Trophoblast cell (in vitro differentiated cells and primary cell): ENCODE results near the gene GPR162.
"Not testable (repeated sequence)": the region's sequence is repeated elsewhere in the genome, so short reads cannot be mapped to it uniquely, and the experiment has no call there.

Source experiments
- DNase-seq, 2 donors: peaks; one replicate each; pipeline ENCODE4 v3.0.0-alpha.2; 2016
- H2AFZ ChIP-seq: 2 replicates; pipeline ENCODE4 v1.6.1; 2013; ENCODE audit warnings: low read length, moderate library complexity, mild to moderate bottlenecking; ENCODE audit not compliant: insufficient read depth, poor library complexity
- H2AK5ac ChIP-seq: 2 replicates; pipeline ENCODE4 v1.6.1; 2013; ENCODE audit warnings: mild to moderate bottlenecking, low read length
- H2BK120ac ChIP-seq: 2 replicates; pipeline ENCODE4 v1.6.1; 2013; ENCODE audit warnings: low read length, mild to moderate bottlenecking, moderate library complexity; ENCODE audit not compliant: insufficient read depth, poor library complexity
- H2BK12ac ChIP-seq: 2 replicates; pipeline ENCODE4 v1.6.1; 2013; ENCODE audit warnings: mild to moderate bottlenecking, low read length, moderate library complexity
- H2BK5ac ChIP-seq: 2 replicates; pipeline ENCODE4 v1.6.1; 2013; ENCODE audit warnings: low read length, low read depth, moderate library complexity, mild to moderate bottlenecking; ENCODE audit not compliant: poor library complexity
- H3K14ac ChIP-seq: 2 replicates; pipeline ENCODE4 v1.6.1; 2013; ENCODE audit warnings: mild to moderate bottlenecking, low read length
- H3K18ac ChIP-seq: 2 replicates; pipeline ENCODE4 v1.6.1; 2013; ENCODE audit warnings: mild to moderate bottlenecking, low read length
- H3K23ac ChIP-seq: 2 replicates; pipeline ENCODE4 v1.6.1; 2013; ENCODE audit warnings: low read length
- H3K27ac ChIP-seq: 2 replicates; pipeline ENCODE4 v1.5.1; 2013; ENCODE audit warnings: low read depth, mild to moderate bottlenecking, inconsistent platforms, low read length, moderate library complexity
- H3K27me3 ChIP-seq: 2 replicates; pipeline ENCODE4 v1.6.1; 2013; ENCODE audit warnings: inconsistent platforms, mild to moderate bottlenecking, low read length, moderate library complexity; ENCODE audit not compliant: insufficient read depth
- H3K36me3 ChIP-seq, 2 experiments: 1 replicate in 1 of 2; 2 replicates in 1 of 2; pipeline ENCODE4 v1.6.1; 2013; ENCODE audit warnings: low read length in 2 of 2, mild to moderate bottlenecking in 2 of 2, moderate library complexity in 1 of 2; ENCODE audit not compliant: insufficient read depth in 2 of 2, control insufficient read depth in 1 of 2
- H3K4ac ChIP-seq: 2 replicates; pipeline ENCODE4 v1.6.1; 2013; ENCODE audit warnings: low read depth, mild to moderate bottlenecking, low read length, moderate library complexity
- H3K4me1 ChIP-seq, 2 experiments: 1 replicate in 1 of 2; 2 replicates in 1 of 2; pipeline ENCODE4 v1.6.1; 2013; ENCODE audit warnings: low read length in 2 of 2, mild to moderate bottlenecking in 2 of 2, moderate library complexity in 1 of 2; ENCODE audit not compliant: insufficient read depth in 2 of 2, control insufficient read depth in 1 of 2
- H3K4me2 ChIP-seq: 2 replicates; pipeline ENCODE4 v1.6.1; 2013; ENCODE audit warnings: inconsistent platforms, mild to moderate bottlenecking, low read length, moderate library complexity
- H3K4me3 ChIP-seq: 2 replicates; pipeline ENCODE4 v1.5.1; 2013; ENCODE audit warnings: mild to moderate bottlenecking, low read depth, low read length, inconsistent platforms
- H3K79me1 ChIP-seq: one replicate; pipeline ENCODE4 v1.6.1; 2013; ENCODE audit warnings: low read length
- H3K79me2 ChIP-seq: 2 replicates; pipeline ENCODE4 v1.6.1; 2013; ENCODE audit warnings: low read length, mild to moderate bottlenecking; ENCODE audit not compliant: control insufficient read depth, insufficient read depth, poor library complexity
- H3K9ac ChIP-seq: 2 replicates; pipeline ENCODE4 v1.6.1; 2013; ENCODE audit warnings: mild to moderate bottlenecking, low read length
- H3K9me3 ChIP-seq: 2 replicates; pipeline ENCODE4 v1.6.1; 2013; ENCODE audit warnings: low read depth, mild to moderate bottlenecking, control low read depth, inconsistent platforms, low read length; ENCODE audit not compliant: insufficient read depth
- H4K12ac ChIP-seq: 2 replicates; pipeline ENCODE4 v1.6.1; 2013; ENCODE audit warnings: low read depth, mild to moderate bottlenecking, low read length, moderate library complexity
- H4K8ac ChIP-seq: 2 replicates; pipeline ENCODE4 v1.6.1; 2013; ENCODE audit warnings: low read depth, mild to moderate bottlenecking, low read length, moderate library complexity
- H4K91ac ChIP-seq: one replicate; pipeline ENCODE4 v1.6.1; 2013; ENCODE audit warnings: low read depth, mild to moderate bottlenecking, low read length, moderate library complexity
- WGBS: extraction: QIAGEN DNeasy Blood & Tissue Kit; methylation state at CpG from one replicate; pipeline ENCODE4 v1.1.7; 2013; ENCODE audit warnings: missing lambda C conversion rate; ENCODE audit not compliant: insufficient read length, insufficient coverage; ENCODE audit errors: extremely low coverage; 5-methylcytosine and 5-hydroxymethylcytosine counted together

The GPR162 gene

DNA sequence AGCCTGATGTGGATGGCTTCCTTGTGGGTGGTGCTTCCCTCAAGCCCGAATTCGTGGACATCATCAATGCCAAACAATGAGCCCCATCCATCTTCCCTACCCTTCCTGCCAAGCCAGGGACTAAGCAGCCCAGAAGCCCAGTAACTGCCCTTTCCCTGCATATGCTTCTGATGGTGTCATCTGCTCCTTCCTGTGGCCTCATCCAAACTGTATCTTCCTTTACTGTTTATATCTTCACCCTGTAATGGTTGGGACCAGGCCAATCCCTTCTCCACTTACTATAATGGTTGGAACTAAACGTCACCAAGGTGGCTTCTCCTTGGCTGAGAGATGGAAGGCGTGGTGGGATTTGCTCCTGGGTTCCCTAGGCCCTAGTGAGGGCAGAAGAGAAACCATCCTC is 48.7 kb downstream of the GPR162 start:
- not testable (repeated sequence) for H3K4me3 ChIP-seq, H3K23ac ChIP-seq, H4K91ac ChIP-seq, H3K27ac ChIP-seq, H3K14ac ChIP-seq, H2AFZ ChIP-seq, H3K4ac ChIP-seq, DNase-seq, H2BK12ac ChIP-seq, H2AK5ac ChIP-seq, H2BK5ac ChIP-seq, H2BK120ac ChIP-seq, H3K18ac ChIP-seq, H3K9ac ChIP-seq, H3K4me2 ChIP-seq, H3K9me3 ChIP-seq, H4K8ac ChIP-seq, H3K27me3 ChIP-seq, H4K12ac ChIP-seq
- no CpG with 5 or more reads among the region's 4 CpGs for WGBS
- Histone ChIP-seq H3K79me2 (peaks cover 20% of the 10 kb centered on the region), H3K4me1 (peaks cover 17 to 26% of the 10 kb centered on the region in 2 experiments), H3K79me1 (peaks cover 20% of the 10 kb centered on the region), H3K36me3 (peaks cover 32 to 37% of the 10 kb centered on the region in 2 experiments)

DNA sequence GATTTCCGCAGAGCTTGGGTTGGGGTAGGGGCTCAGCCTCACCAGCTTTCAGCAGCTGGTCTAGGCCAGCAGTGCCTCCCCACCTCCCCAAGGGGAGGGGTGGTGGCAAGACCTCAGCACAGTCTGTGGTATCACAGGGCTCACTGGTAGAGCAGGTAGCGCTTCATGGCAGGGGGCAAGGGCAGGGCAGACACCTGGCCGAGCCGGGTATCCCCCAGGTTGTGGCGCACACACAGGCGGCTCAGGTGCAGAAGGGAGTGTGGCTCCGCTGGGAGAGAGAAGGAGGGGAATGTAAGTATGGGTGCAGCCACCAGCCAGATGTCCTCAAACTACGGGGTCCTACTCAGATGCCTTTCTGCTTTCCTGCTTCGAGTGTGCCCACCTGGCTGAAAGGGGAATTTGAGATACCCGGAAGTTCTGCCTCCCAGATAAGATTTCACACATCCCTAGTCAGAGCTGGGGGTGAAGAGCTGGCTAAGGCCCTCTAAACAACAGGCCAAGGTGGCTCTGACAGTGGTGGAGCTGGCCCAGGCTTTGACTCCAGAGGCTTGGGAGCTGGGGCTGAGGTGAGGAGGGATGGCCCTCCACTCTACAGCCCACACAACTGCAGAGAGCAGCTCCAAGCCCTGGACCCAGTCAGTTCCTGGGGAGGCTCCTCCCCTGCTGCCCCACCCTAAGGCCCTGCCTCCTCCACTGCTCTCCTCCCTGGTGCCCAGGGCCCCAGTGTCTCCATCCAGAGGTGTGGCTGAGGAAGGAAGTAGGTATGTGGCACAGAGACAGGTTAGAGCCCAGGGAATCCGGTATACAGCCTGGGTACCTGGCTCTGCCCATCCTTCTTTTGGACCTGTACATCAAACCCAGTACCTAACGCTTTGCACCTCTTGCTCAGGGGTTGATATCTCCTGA is 49.7 kb downstream of the GPR162 start:
- DNase-seq = peak; percentile 33 to 44
- H4K8ac ChIP-seq = no peak overlapping the region
- no peak overlapping the region for H2BK12ac ChIP-seq
- no peak overlapping the region for H3K18ac ChIP-seq
- peaks cover 20% of the 10 kb centered on the region for H3K79me2 ChIP-seq
- H3K9me3 ChIP-seq = peaks cover 3% of the 10 kb centered on the region
- H2BK5ac ChIP-seq = no peak overlapping the region
- no peak overlapping the region for H2BK120ac ChIP-seq
- peaks cover 17 to 26% of the 10 kb centered on the region in 2 experiments for H3K4me1 ChIP-seq
- no peak overlapping the region for H3K4ac ChIP-seq
- no peak overlapping the region for H3K27ac ChIP-seq
- H3K4me2 ChIP-seq = peak overlapping the region; percentile 92
- peak overlapping the region; percentile 11 for H2AK5ac ChIP-seq
- H3K27me3 ChIP-seq = no peaks in the 10 kb centered on the region
- no peak overlapping the region for H3K9ac ChIP-seq
- H3K14ac ChIP-seq = no peak overlapping the region
- no CpG with 5 or more reads among the region's 12 CpGs for WGBS
- H3K36me3 ChIP-seq = peaks cover 24 to 30% of the 10 kb centered on the region in 2 experiments
- peak overlapping the region; percentile 14 for H4K12ac ChIP-seq
- H2AFZ ChIP-seq = no peak overlapping the region
- no peak overlapping the region for H3K4me3 ChIP-seq
- peaks cover 20% of the 10 kb centered on the region for H3K79me1 ChIP-seq
- no peak overlapping the region for H3K23ac ChIP-seq
- no peak overlapping the region for H4K91ac ChIP-seq

DNA sequence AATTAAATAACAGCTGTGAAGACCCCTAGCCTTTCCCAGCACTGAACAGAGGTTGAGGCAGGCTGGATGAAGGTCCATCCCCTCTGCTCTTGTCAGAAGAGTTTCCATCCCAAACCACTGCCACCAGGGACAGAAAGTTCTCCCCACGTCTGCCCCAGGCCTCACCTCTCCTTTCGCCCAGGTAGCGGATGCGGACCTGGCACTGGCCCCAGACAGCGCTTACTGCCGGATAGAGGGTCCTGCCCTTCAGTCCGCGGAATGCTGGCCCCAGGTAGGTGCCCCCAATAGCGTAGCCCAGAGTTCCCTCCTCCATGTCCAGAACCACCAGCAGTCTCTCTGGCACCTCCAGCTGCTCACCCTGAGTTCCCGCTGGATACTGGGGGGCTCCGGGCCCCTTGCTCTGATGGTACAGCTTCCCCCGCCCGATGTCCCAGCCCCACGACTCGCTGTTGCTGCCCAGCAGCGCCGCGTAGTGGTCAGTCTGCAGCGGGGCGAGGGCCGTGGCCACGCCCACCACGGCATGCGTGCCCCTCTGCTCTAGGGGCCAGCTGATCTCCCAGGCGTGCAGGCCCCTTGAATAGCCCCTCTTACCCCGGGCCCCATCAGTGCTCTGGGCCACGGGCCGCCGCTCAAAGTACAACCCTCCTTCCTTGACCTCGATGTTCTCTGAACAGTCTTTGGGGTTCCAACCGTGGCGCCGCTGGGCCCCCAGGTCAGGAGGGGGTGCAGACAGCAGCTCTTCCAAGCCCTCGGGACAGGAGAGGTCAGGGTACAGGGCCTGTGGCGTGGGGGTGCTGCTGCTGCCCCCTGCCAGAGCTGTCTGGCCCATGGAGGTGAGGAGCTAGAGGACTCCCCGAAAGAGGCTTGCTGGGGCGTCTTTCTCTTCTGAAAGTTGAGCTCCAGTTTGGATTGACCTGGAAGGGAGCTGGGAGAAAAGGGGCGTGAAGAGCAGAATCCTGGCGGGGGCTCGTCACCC is 50.7 kb downstream of the GPR162 start:
- H3K4me3 ChIP-seq = peak overlapping the region; percentile 91
- peak overlapping the region; percentile 92 for H3K4me2 ChIP-seq
- H2BK12ac ChIP-seq = no peak overlapping the region
- peaks cover 3% of the 10 kb centered on the region for H3K9me3 ChIP-seq
- peak overlapping the region; percentile 78 for H3K14ac ChIP-seq
- H3K27me3 ChIP-seq = no peaks in the 10 kb centered on the region
- H2BK120ac ChIP-seq = peak overlapping the region; percentile 60
- peak overlapping the region; percentile 96 for H3K9ac ChIP-seq
- H4K91ac ChIP-seq = peak overlapping the region; percentile 53
- DNase-seq = peak; percentile 74 to 86
- H2AFZ ChIP-seq = peak overlapping the region; percentile 44
- peak overlapping the region; percentile 86 for H4K12ac ChIP-seq
- peak overlapping the region; percentile 64 for H3K18ac ChIP-seq
- H3K36me3 ChIP-seq = peaks cover 22 to 29% of the 10 kb centered on the region in 2 experiments
- peaks cover 14 to 23% of the 10 kb centered on the region in 2 experiments for H3K4me1 ChIP-seq
- WGBS = no CpG with 5 or more reads among the region's 40 CpGs
- H3K23ac ChIP-seq = no peak overlapping the region
- H4K8ac ChIP-seq = peak overlapping the region; percentile 56
- H3K27ac ChIP-seq = peak overlapping the region; percentile 67
- peak overlapping the region; percentile 45 for H2BK5ac ChIP-seq
- H3K79me1 ChIP-seq = peaks cover 18% of the 10 kb centered on the region
- H2AK5ac ChIP-seq = peak overlapping the region; percentile 91
- H3K79me2 ChIP-seq = peaks cover 20% of the 10 kb centered on the region
- H3K4ac ChIP-seq = peak overlapping the region; percentile 72
